DND-41 (cell line): ENCODE results near the gene C1orf116.

ENCODE experiments used
- EZH2 ChIP-seq: IDR thresholded peaks from 3 replicates; pipeline ENCODE4 v1.6.1; 2012; ENCODE audit warnings: borderline replicate concordance, low read depth, mild to moderate bottlenecking, moderate library complexity, low read length, inconsistent platforms; ENCODE audit not compliant: severe bottlenecking
- TF ChIP-seq, protein P1 (sequence below): IDR thresholded peaks from 2 replicates; pipeline ENCODE4 v1.5.1; 2012; ENCODE audit warnings: borderline replicate concordance, low read length, moderate library complexity, mild to moderate bottlenecking; ENCODE audit not compliant: poor library complexity, severe bottlenecking; ENCODE audit errors: extremely low read depth

DNA sequence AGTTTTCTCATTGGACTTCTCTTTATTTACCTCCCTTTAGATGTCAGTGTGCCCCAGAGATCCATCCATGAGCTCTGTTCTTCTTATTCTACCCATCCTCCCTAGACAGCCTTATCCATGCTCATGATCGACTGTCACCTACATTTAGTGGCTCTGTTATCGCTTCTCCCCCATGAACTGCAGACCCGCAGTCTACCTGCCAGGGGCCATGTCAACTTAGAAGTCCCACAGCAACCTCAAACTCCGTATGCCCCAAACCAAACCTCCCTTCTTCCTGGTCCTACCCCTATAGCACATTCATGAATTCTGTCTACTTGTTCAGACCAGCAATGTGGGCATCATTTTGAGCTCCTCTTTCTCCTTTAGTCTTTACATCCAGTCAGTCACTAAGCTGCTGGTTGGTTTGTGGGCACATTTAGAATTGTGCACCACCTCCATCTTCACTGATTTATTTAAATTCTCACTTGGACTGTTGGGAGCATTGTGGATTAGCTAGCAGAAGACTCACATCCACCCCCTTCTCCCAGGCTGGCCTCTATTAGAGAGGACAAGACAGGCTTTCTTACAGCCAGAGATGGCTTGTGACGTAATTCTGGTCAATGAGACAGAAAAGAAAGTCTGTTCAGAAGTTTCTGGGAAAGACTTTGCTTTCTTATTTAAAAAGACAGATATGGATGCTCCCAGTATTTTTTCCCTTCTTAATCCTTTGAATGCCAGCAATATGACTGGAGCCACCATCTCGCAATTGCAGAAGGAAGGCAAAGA lies 19.1 kb downstream of the C1orf116 start:
- TF ChIP-seq, protein P1, sequence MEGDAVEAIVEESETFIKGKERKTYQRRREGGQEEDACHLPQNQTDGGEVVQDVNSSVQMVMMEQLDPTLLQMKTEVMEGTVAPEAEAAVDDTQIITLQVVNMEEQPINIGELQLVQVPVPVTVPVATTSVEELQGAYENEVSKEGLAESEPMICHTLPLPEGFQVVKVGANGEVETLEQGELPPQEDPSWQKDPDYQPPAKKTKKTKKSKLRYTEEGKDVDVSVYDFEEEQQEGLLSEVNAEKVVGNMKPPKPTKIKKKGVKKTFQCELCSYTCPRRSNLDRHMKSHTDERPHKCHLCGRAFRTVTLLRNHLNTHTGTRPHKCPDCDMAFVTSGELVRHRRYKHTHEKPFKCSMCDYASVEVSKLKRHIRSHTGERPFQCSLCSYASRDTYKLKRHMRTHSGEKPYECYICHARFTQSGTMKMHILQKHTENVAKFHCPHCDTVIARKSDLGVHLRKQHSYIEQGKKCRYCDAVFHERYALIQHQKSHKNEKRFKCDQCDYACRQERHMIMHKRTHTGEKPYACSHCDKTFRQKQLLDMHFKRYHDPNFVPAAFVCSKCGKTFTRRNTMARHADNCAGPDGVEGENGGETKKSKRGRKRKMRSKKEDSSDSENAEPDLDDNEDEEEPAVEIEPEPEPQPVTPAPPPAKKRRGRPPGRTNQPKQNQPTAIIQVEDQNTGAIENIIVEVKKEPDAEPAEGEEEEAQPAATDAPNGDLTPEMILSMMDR, result no peak
- no peak for TF ChIP-seq EZH2
